ENCODE results near the gene GABRG3.

The GABRG3 gene

GRCh38 chr15:27196691-27197090 lies 225.7 kb downstream of the GABRG3 start:
- Histone ChIP-seq H3K9me3 (ENCODE audit: insufficient read depth, low read length) (no peaks in the 10 kb centered on the region), H3K4me2 (ENCODE audit: low read depth, low read length, poor library complexity, severe bottlenecking) (no peak overlapping the region), H3K9ac (ENCODE audit: low read length) (no peak overlapping the region), H3K27me3 (ENCODE audit: low read length) (no peaks in the 10 kb centered on the region), H3F3A (ENCODE audit: insufficient read depth) (no peaks in the 10 kb centered on the region), H3K79me2 (ENCODE audit: insufficient read depth, low read length) (no peaks in the 10 kb centered on the region), H3K4me3 (ENCODE audit: insufficient read depth, low read length, poor library complexity, severe bottlenecking) (no peak overlapping the region), H4K20me1 (ENCODE audit: low read depth, low read length) (no peaks in the 10 kb centered on the region), H3K9me2 (replicated peaks; ENCODE audit: insufficient read depth, low read length) (no peaks in the 10 kb centered on the region; the same call in 1 of the 2 replicates), H3K36me3 (ENCODE audit: low read length) (no peaks in the 10 kb centered on the region), H2AFZ (ENCODE audit: low read depth, low read length, severe bottlenecking) (no peak overlapping the region), H3K27ac (ENCODE audit: low read depth, low read length) (no peak overlapping the region)
- TF ChIP-seq EZH2phosphoT487 (conservative IDR thresholded peaks at IDR 0.05; ENCODE audit: low read length) (no peak), CTCF (IDR thresholded peaks at IDR 0.05; ENCODE audit: insufficient read depth, low read length, poor library complexity, severe bottlenecking) (no peak)

- Histone ChIP-seq H3K36me3 (ENCODE audit: low read length) (no peaks in the 10 kb centered on the region), H4K20me1 (ENCODE audit: low read depth, low read length) (no peaks in the 10 kb centered on the region), H2AFZ (ENCODE audit: low read depth, low read length, severe bottlenecking) (no peak overlapping the region), H3F3A (ENCODE audit: insufficient read depth) (no peaks in the 10 kb centered on the region), H3K27me3 (ENCODE audit: low read length) (no peaks in the 10 kb centered on the region), H3K9me3 (ENCODE audit: insufficient read depth, low read length) (no peaks in the 10 kb centered on the region), H3K4me3 (ENCODE audit: insufficient read depth, low read length, poor library complexity, severe bottlenecking) (no peak overlapping the region), H3K4me2 (ENCODE audit: low read depth, low read length, poor library complexity, severe bottlenecking) (no peak overlapping the region), H3K9me2 (replicated peaks; ENCODE audit: insufficient read depth, low read length) (no peaks in the 10 kb centered on the region), H3K9ac (ENCODE audit: low read length) (no peak overlapping the region), H3K79me2 (ENCODE audit: insufficient read depth, low read length) (no peaks in the 10 kb centered on the region), H3K27ac (ENCODE audit: low read depth, low read length) (no peak overlapping the region)
- TF ChIP-seq EZH2phosphoT487 (conservative IDR thresholded peaks at IDR 0.05; ENCODE audit: low read length): no peak
- no peak for TF ChIP-seq CTCF (IDR thresholded peaks at IDR 0.05; ENCODE audit: insufficient read depth, low read length, poor library complexity, severe bottlenecking)
These were observed 230.4 kb downstream of the GABRG3 start for GRCh38 chr15:27201425-27201824.

GRCh38 chr15:27210176-27210575 lies 239.2 kb downstream of the GABRG3 start:
- H4K20me1 ChIP-seq (ENCODE audit: low read depth, low read length): no peaks in the 10 kb centered on the region
- H3K4me2 ChIP-seq (ENCODE audit: low read depth, low read length, poor library complexity, severe bottlenecking): no peak overlapping the region
- H3F3A ChIP-seq (ENCODE audit: insufficient read depth): no peaks in the 10 kb centered on the region

More at GRCh38 chr15:27210176-27210575, 239.2 kb downstream of the GABRG3 start:
- no peak overlapping the region for H2AFZ ChIP-seq (ENCODE audit: low read depth, low read length, severe bottlenecking)
- H3K9me3 ChIP-seq (ENCODE audit: insufficient read depth, low read length): no peaks in the 10 kb centered on the region
- no peaks in the 10 kb centered on the region for H3K36me3 ChIP-seq (ENCODE audit: low read length)
- no peaks in the 10 kb centered on the region for H3K79me2 ChIP-seq (ENCODE audit: insufficient read depth, low read length)
- no peak for TF ChIP-seq EZH2phosphoT487 (conservative IDR thresholded peaks at IDR 0.05; ENCODE audit: low read length)
- no peak for TF ChIP-seq CTCF (IDR thresholded peaks at IDR 0.05; ENCODE audit: insufficient read depth, low read length, poor library complexity, severe bottlenecking)
- H3K4me3 ChIP-seq (ENCODE audit: insufficient read depth, low read length, poor library complexity, severe bottlenecking): no peak overlapping the region
- no peak overlapping the region for H3K9ac ChIP-seq (ENCODE audit: low read length)
- H3K27me3 ChIP-seq (ENCODE audit: low read length): no peaks in the 10 kb centered on the region
- H3K27ac ChIP-seq (ENCODE audit: low read depth, low read length): no peak overlapping the region
- no peaks in the 10 kb centered on the region for H3K9me2 ChIP-seq (replicated peaks; ENCODE audit: insufficient read depth, low read length)
